ENCODE measurements around the gene ZNF268.
"Not testable (repeated sequence)": the region's sequence is repeated elsewhere in the genome, so short reads cannot be mapped to it uniquely, and the experiment has no call there.

The ZNF268 gene

DNA sequence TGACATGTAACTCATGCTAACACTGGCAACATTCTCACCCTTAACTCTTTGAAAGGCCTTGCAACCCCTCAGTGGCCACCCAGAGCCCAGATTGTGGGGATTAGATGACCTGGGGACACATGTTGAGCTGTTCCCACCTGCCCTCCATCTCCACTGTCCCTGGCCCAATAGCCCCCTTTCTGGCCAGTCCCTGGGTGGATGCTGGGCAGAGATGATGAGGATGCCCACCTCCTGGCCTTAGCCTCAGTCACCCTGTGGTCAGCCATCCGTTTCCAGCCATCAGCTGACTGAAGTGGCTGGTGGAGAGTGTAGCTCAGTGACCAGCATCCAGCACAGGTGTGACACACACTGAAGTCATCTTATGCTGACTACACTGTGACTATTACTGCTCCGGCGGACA lies 49.7 kb downstream of the ZNF268 start:
- DNase-seq: no peak

GRCh38 chr12:133233006-133233405 lies 51.7 kb downstream of the ZNF268 start:
- no peak for DNase-seq

DNA sequence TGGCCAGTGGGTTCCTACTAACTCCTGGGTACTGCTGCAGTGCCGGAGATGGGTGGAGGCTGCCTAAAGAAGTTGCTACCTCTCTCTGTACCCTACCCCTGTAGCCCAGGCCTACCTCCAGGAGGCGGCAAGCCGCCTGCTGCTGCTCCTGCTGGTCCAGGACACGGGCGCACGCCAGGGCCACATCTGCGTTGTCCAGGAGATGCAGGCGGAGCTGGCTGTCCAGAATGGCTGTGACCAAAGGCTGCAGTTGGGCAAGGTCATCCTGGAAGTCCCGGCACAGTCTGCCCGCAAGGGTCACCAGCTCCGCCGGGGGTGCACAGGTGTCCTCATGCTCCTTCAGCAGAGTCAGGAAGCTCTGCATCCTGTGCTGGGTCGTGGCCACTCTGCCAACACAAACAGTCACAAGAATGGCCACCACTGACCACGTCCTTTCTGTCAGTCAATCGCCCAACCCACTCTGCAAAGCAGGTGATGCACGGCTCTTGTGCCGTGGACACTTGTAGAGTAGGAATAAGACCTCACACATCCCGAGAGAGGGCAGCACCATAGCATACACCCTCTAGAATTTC lies 52.8 kb downstream of the ZNF268 start:
- no peak for DNase-seq

GRCh38 chr12:133234971-133235370 lies 53.7 kb downstream of the ZNF268 start:
- no peak for DNase-seq

GRCh38 chr12:133235401-133236112 lies 54.3 kb downstream of the ZNF268 start, which contains the start of gene ANHX:
TSS of gene ANHX (minus strand) at chr12:133235877. CDS start at chr12:133234356, 1,521 bp downstream.
- DNase-seq: no peak

DNA sequence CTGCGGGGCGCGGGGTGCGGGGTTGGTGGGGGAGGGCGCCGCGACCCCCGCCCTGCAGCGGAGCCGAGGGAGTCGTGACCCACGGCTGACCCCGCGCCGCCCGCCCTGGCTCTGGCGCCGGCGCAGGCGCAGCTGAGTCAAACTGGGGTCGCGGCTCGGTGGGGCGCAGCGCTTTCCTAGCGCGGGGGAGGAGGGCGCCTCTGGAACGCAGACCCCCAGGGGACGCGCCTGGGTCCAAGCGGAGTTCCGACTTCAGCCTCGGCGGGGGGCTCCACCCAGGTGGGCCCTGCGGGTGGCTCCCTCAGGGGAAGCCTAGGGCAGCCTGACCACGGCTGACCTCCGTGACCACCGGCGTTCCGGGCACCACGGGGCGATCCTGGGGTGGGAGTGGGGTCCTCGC lies 54.8 kb downstream of the ZNF268 start:
- no peak for DNase-seq

GRCh38 chr12:133236556-133236955 lies 55.3 kb downstream of the ZNF268 start:
- no peak for DNase-seq

GRCh38 chr12:133251732-133252131 lies 70.4 kb downstream of the ZNF268 start:
- no peak for DNase-seq

- DNase-seq: not testable (repeated sequence)
Measured at GRCh38 chr12:133255833-133256232, 74.5 kb downstream of the ZNF268 start.

DNA sequence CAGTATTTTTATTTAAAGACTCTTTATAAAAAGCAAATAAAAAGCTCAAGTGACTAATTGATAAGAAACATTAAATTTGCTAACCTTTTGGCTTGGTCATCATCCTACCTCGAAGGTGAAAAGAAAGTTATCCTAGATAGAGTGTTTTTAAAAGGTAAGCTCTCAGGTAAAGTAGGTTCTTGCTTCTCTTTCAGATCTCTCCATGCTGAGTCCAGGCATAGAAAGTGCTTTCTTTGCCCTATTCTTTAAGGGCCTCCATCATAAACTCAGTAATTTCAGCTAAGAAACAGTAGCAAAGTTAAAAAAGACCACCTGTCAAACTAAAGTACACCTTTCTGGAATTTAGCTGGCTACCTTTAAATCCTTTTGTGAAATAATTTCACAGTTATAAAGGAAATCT lies 75.0 kb downstream of the ZNF268 start:
- DNase-seq: no peak

- no peak for DNase-seq
Measured at GRCh38 chr12:133264173-133264572, 82.9 kb downstream of the ZNF268 start.
